Measurements from ENCODE around the gene TXNL1. TPM values are rescaled to one million over a fixed set of nuclear protein-coding genes. Genes with fewer than 3 reads are reported as not detected.

Gene TXNL1
- total RNA-seq: 70.6 and 81.2 TPM in 2 replicates
- polyA plus RNA-seq: 27.4 and 29.5 TPM in 2 replicates
- 53.6 and 53.8 TPM in 2 replicates for polyA plus RNA-seq (2011; cell fraction: cytosol; rRNA removed)
- polyA plus RNA-seq (2011; cell fraction: nucleus; rRNA removed): 25.9 and 34.9 TPM in 2 replicates
- 63.7 and 94.3 TPM in 2 replicates for polyA plus RNA-seq (2012)
- polyA minus RNA-seq: 21.2 and 22.5 TPM in 2 replicates
- 8.9 TPM for polyA minus RNA-seq (2011; cell fraction: cytosol; rRNA and poly(A)+ RNA removed)
- polyA minus RNA-seq (2011; cell fraction: nucleus; rRNA and poly(A)+ RNA removed): 29.0 and 42.9 TPM in 2 replicates
- percentile 91 among the genes with signal in this experiment for Bru-seq, nascent RNA
- percentile 84 among the genes with signal in this experiment for BruChase-seq, experiment 1, labeled RNA remaining after a 6-hour chase
- BruChase-seq, experiment 2, labeled RNA remaining after a 2-hour chase: percentile 77 among the genes with signal in this experiment
- long read RNA-seq, full-length matches to known transcripts: 303 of 326 reads
- long read RNA-seq, partial matches to known transcripts: 6 of 326 reads
- long read RNA-seq, other reads (novel, unspliced or antisense): 17 of 326 reads

GRCh38 chr18:56638232-56639103, at the start of gene TXNL1:
Gene TXNL1 (minus strand): TSS chr18:56638592. CDS start chr18:56638440, 152 bp downstream.
- H3K9ac ChIP-seq (replicated peaks; ENCODE audit: extremely low read depth, insufficient read depth, low read length): peak within 1 kb of the TSS; percentile 99
- peaks cover 9% of the 10 kb centered on the region for H4K20me1 ChIP-seq (replicated peaks; ENCODE audit: control insufficient read depth, extremely low read depth, insufficient read depth, low read length)
- peak within 1 kb of the TSS; percentile 84 for H2AFZ ChIP-seq (ENCODE audit: low read depth, low read length)
- peak within 1 kb of the TSS; percentile 100 for H3K4me2 ChIP-seq (ENCODE audit: insufficient read depth, low read length)
- ChIA-PET CTCF (interaction anchor here (0.7 to 1.4 kb wide), 3 partner anchors 8 to 71 kb away, joined by 3 to 6 read pairs (median 3); partner anchors contain the start of gene WDR7), POLR2A (interaction anchor here (1.0 kb wide), 1 partner anchor 12 kb away, joined by 3 read pairs; the partner anchor contains the start of gene WDR7)
- peaks cover 0 to 2% of the 10 kb centered on the region in 2 experiments for H3K36me3 ChIP-seq (ENCODE audit: control insufficient read depth in 2 of 2, extremely low read depth in 1 of 2, insufficient read depth in 2 of 2, low read length in 2 of 2)
- no TSS peak for BruUV-seq (replicated peaks)
- H3K27ac ChIP-seq (ENCODE audit: insufficient read depth, low read depth, low read length): peak within 1 kb of the TSS; percentile 97
- no peaks in the 10 kb centered on the region for H3K9me1 ChIP-seq (replicated peaks; ENCODE audit: control insufficient read depth, extremely low read depth, insufficient read depth, low read length)
- no peaks in the 10 kb centered on the region for H3K9me3 ChIP-seq (replicated peaks; ENCODE audit: control insufficient read depth, insufficient read depth, low read length)
- FAIRE-seq (peak; percentile 97), DNase-seq (ENCODE audit: low read depth, low spot score) (peak; percentile 99)
- peak within 1 kb of the TSS; percentile 89 to 92 (median 91) for H3K4me3 ChIP-seq (replicated peaks in 1 of 3; ENCODE audit: insufficient read depth in 1 of 3, low read depth in 1 of 3, low read length in 3 of 3)
- intact Hi-C loops (cut with micrococcal nuclease) (loop anchor here (1.0 to 5.0 kb wide), 2 partner anchors 436 to 797 kb away; partner anchors contain the start of gene ONECUT2), dilution Hi-C loops (cut with MboI; ENCODE audit: extremely low pct_ligation_motif_present, low sequenced_read_pairs) (no loop called here)
- peaks cover 50% of the 10 kb centered on the region for H3K79me2 ChIP-seq (ENCODE audit: control insufficient read depth, insufficient read depth, low read length)
- H3K4me1 ChIP-seq (ENCODE audit: control insufficient read depth, extremely low read depth, insufficient read depth, low read length): peaks cover 27% of the 10 kb centered on the region
- peak; percentile 63 for TF ChIP-seq JUN (IDR thresholded peaks at IDR 0.05; ENCODE audit: borderline replicate concordance, insufficient read depth, insufficient read length, low read depth)
- TF ChIP-seq GATA2 (IDR thresholded peaks at IDR 0.05; ENCODE audit: insufficient read depth, insufficient read length, low read depth, low read length): no peak
- TF ChIP-seq POLR2A (IDR thresholded peaks at IDR 0.05; ENCODE audit: low read depth, low read length): peak; percentile 93
- peak; percentile 77 for TF ChIP-seq POLR2AphosphoS5 (IDR thresholded peaks at IDR 0.05; ENCODE audit: insufficient read depth, low read depth, low read length)
- peak; percentile 51 for TF ChIP-seq MYC (IDR thresholded peaks at IDR 0.05; ENCODE audit: low read depth, low read length)
- TF ChIP-seq MAX (IDR thresholded peaks at IDR 0.05; ENCODE audit: insufficient read depth, insufficient read length): peak; percentile 95
- no peak for TF ChIP-seq CTCF (IDR thresholded peaks at IDR 0.05; ENCODE audit: extremely low read depth in 1 of 2, insufficient read depth in 1 of 2, low read depth in 1 of 2, low read length in 2 of 2)
- H3K27me3 ChIP-seq (ENCODE audit: control insufficient read depth in 2 of 2, insufficient read depth in 2 of 2, low read length in 2 of 2): no peaks in the 10 kb centered on the region

All from endothelial cell of umbilical vein (primary cell).